GM12864 (cell line): ENCODE results near the gene CLIP4.

Experiments
- DNase-seq: peaks from one replicate; pipeline ENCODE4 v3.0.0-alpha.2; 2011; ENCODE audit warnings: low read depth
- H3K4me3 ChIP-seq: 2 replicates; pipeline ENCODE4 v1.5.1; 2011; ENCODE audit warnings: mild to moderate bottlenecking, low read depth, low read length, control low read depth
- CTCF ChIP-seq: IDR thresholded peaks from 2 replicates; pipeline ENCODE4 v1.5.1; 2011; ENCODE audit warnings: low read depth, mild to moderate bottlenecking, moderate library complexity, low read length, control low read depth, inconsistent platforms; ENCODE audit errors: missing control alignments

CLIP4 gene

GRCh38 chr2:29115797-29116781, 874 bp downstream of the CLIP4 start:
- peak; percentile 80 for DNase-seq
- TF ChIP-seq CTCF: no peak
- H3K4me3 ChIP-seq: peak overlapping the region; percentile 92

- H3K4me3 ChIP-seq: no peak overlapping the region
- TF ChIP-seq CTCF: no peak
- no peak for DNase-seq
Measured at GRCh38 chr2:29117636-29118303, 2.6 kb downstream of the CLIP4 start.

GRCh38 chr2:29119211-29119610, 4.0 kb downstream of the CLIP4 start:
- no peak for TF ChIP-seq CTCF
- no peak for DNase-seq

GRCh38 chr2:29120846-29121245, 5.6 kb downstream of the CLIP4 start:
- no peak for TF ChIP-seq CTCF
- H3K4me3 ChIP-seq: no peak overlapping the region
- DNase-seq: no peak

More at GRCh38 chr2:29119211-29119610, 4.0 kb downstream of the CLIP4 start:
- no peak overlapping the region for H3K4me3 ChIP-seq

GRCh38 chr2:29123617-29124349, 8.6 kb downstream of the CLIP4 start:
- no peak for TF ChIP-seq CTCF
- no peak for DNase-seq
- H3K4me3 ChIP-seq: no peak overlapping the region

- H3K4me3 ChIP-seq: no peak overlapping the region
- TF ChIP-seq CTCF: no peak
- DNase-seq: no peak
Measured at GRCh38 chr2:29124504-29124903, 9.3 kb downstream of the CLIP4 start.
